Measurements from ENCODE around the gene POU3F1.

POU3F1 gene

DNA sequence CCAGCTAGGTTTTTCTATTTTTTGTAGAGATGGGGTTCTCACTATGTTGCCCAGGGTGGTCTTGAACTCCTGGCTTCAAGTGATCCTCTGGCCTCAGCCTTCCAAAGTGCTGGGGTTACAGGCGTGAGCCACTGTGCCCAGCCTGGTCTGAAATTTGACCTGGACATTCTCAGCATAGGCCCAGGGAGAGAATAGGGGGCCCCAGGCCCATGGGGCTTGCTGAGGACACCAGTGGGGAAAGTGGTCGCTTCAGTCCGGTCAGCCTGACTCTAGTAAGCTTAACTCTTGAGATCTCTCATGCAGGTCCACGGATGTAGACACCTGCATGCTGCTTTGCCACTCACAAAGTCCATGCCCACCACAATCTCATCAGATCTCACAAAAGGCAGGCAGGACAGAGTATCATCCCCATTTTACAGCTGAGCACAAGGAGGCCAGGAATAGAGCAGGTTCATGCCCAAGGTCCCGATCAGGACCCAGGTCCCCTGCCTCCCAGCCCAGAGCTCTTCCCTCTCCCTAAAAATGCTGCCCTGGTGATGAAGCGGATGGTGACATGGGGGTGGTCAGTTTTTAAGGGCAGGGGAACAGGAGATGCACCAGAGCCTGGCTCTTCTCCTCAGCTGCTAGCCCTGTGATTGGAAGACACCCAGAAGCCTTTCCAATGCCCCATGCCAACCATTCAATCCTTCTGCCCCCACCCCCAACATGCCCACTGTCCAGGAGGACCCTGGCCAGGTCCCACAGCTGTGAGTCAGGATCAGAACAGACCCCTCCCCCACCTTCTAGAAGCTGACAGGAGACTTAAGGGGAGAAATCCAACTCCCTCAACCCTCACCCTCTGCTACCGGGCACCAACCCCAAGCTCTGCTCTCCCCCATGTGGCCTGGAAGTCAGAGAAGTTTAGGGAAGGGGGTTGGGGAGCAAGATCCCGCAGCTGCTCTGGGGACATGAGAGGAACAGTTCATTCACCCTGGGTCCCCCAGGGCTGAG is 43.0 kb downstream of the POU3F1 start:
- peak overlapping the region; percentile 75 for H3K4me3 Mint-ChIP-seq
- no peaks in the 10 kb centered on the region for H3K36me3 Mint-ChIP-seq
- CTCF ChIA-PET: interaction anchor here (0.6 to 2.4 kb wide), 2 partner anchors 9 to 13 kb away, joined by 3 to 15 read pairs; partner anchors contain the start of gene SF3A3
- H3K27ac Mint-ChIP-seq: peak overlapping the region; percentile 33
- H3K4me1 Mint-ChIP-seq: peaks cover 42% of the 10 kb centered on the region
- no peak for DNase-seq
- H3K9me3 Mint-ChIP-seq: no peaks in the 10 kb centered on the region
- peaks cover 24% of the 10 kb centered on the region for H3K27me3 Mint-ChIP-seq

DNA sequence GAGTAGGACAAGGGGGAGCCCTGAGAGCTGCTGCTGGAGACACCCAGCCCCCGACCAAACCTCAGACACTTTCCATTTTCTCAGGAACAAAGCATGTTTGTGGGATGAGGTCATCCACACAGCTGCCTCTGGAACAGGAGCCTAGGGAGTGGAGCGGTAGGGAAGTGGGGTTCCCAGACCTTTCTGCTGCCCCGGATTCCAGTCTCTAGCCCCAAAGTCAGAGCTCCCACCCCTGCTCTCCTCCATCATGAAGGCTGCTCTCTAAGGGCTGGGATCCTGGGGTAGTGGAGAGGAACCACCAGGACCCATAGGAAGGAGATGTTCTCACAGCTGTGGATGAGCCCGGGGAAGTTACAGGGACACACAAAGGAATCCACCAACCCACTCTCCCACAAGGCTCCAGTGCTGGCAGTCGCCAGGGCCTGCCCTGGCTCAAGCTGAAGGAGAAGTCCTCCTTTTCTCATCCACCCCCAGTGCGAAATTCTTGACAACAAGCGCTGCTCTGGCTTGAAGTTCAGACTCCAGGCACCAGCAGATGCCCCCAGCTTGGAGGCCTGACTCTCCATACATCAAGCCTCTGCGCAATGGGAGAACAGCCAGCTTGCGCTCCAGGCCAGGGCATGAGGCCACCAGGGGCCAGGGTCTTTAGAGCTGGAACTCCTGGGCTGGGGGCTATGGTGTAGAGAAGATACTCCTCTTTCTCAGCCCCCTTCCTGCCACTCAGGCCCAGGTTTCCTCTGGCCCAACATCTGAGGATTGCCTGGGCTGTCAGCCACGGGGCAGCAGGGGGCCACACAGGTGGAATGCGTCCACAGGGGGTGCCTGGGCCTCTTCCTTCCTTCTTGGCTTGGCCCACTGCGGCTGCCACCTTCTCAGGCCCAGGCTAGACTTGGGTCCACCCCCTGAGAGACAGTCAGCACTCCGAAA is 45.8 kb downstream of the POU3F1 start:
- peaks cover 21% of the 10 kb centered on the region for H3K27me3 Mint-ChIP-seq
- no peak for DNase-seq
- no peaks in the 10 kb centered on the region for H3K9me3 Mint-ChIP-seq
- H3K4me3 Mint-ChIP-seq: no peak overlapping the region
- peaks cover 2% of the 10 kb centered on the region for H3K36me3 Mint-ChIP-seq
- H3K4me1 Mint-ChIP-seq: peaks cover 46% of the 10 kb centered on the region
- peak overlapping the region; percentile 42 for H3K27ac Mint-ChIP-seq
- CTCF ChIA-PET: interaction anchor here (0.8 to 3.4 kb wide), 6 partner anchors 7 to 24 kb away, joined by 4 to 17 read pairs (median 5); partner anchors contain the start of gene SF3A3

DNA sequence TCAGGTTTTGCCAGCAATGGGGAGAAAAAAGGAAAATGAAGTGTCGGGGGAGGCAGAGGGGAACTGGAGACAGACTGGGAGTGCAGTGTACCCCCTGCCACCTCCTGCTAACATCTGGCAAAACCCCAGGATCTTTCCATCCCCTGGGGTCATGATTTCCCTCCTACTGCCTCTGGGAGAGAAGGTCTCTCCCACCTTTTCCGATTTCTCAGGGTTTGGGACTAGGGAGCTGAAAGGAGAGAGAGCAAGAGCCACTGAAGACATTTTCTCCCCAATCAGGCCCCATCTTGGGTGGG is 46.4 kb downstream of the POU3F1 start:
- Mint-ChIP-seq H3K36me3 (peaks cover 2% of the 10 kb centered on the region), H3K27me3 (peaks cover 19% of the 10 kb centered on the region), H3K27ac (no peak overlapping the region), H3K4me3 (no peak overlapping the region), H3K9me3 (no peaks in the 10 kb centered on the region), H3K4me1 (peaks cover 47% of the 10 kb centered on the region)
- no peak for DNase-seq
- CTCF ChIA-PET: interaction anchor here (1.7 to 3.4 kb wide), 3 partner anchors 9 to 19 kb away, joined by 4 to 17 read pairs (median 9); partner anchors contain the start of gene SF3A3

DNA sequence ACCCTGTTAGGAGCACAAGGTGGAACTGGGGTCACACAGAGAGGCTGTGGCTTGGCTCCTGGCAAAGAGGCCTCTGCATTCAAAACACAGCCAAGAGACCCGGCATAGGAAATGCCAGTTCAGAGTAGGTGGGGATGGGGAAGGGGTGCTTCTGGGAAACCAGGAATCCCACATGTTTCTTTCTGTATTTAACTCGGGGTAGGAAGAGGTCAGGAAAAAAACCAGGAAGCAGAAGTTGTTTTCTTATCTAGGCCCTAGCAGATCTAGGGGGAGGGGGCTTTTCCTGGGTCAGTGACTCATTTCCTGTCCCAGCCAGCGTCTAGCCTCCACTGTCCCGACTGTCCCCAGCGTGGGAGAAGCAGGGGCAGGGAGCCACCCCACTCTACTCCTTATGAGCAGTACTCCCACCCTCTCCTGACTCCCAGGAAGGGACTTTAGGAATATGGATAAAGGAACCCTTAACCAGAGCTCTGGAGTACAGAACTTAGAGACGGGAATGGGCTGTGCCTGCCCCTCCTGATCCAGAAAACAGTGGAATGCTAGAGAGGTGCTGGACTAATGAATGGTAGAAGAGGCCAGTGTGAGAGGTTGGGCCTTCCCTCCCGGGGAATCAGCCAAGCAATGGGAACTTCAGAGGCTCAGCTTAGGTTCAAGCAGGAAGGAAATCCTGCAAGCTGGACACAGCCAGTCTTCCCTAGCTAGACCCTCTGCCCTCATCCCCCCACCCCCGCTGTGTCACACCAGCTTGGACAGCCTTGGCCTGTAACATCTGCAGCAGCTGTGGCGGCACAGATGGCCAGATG is 47.0 kb downstream of the POU3F1 start:
- no peak for DNase-seq
- no peaks in the 10 kb centered on the region for H3K9me3 Mint-ChIP-seq
- no peak overlapping the region for H3K4me3 Mint-ChIP-seq
- peaks cover 50% of the 10 kb centered on the region for H3K4me1 Mint-ChIP-seq
- H3K36me3 Mint-ChIP-seq: peaks cover 2% of the 10 kb centered on the region
- H3K27ac Mint-ChIP-seq: peak overlapping the region; percentile 80
- CTCF ChIA-PET: interaction anchor here (1.7 to 3.4 kb wide), 3 partner anchors 9 to 19 kb away, joined by 4 to 17 read pairs (median 9); partner anchors contain the start of gene SF3A3
- peaks cover 16% of the 10 kb centered on the region for H3K27me3 Mint-ChIP-seq

DNA sequence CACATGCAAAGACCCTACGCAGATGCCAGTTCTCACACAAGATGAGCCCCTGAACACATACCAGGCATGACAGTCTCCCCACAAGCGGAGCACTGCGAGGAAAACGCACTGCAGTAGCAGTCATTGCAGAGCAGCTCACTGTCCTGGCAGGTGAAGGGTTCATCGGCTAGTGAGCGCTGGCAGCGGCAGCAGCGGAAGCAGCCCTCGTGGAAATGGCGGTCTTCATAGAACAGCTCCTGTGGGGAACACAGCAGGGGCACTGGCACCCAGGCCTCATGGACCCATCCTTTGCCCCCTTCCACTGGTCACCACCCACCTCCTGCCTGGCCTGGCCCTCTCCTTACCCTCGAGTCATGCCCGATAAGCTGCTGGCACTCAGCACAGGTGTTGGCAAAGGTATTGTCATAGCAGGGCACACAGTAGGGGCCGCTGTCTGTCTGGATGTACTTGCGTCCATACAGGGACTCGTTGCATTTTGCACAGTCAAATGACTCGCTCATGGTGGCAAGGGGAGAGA is 47.6 kb downstream of the POU3F1 start:
- peaks cover 2% of the 10 kb centered on the region for H3K36me3 Mint-ChIP-seq
- H3K4me3 Mint-ChIP-seq: no peak overlapping the region
- peak overlapping the region; percentile 80 for H3K27ac Mint-ChIP-seq
- no peaks in the 10 kb centered on the region for H3K9me3 Mint-ChIP-seq
- H3K4me1 Mint-ChIP-seq: peaks cover 47% of the 10 kb centered on the region
- peaks cover 10% of the 10 kb centered on the region for H3K27me3 Mint-ChIP-seq
- CTCF ChIA-PET: interaction anchor here (1.7 to 3.4 kb wide), 2 partner anchors 10 to 20 kb away, joined by 4 to 17 read pairs; no protein-coding TSS in a partner anchor
- DNase-seq: no peak

DNA sequence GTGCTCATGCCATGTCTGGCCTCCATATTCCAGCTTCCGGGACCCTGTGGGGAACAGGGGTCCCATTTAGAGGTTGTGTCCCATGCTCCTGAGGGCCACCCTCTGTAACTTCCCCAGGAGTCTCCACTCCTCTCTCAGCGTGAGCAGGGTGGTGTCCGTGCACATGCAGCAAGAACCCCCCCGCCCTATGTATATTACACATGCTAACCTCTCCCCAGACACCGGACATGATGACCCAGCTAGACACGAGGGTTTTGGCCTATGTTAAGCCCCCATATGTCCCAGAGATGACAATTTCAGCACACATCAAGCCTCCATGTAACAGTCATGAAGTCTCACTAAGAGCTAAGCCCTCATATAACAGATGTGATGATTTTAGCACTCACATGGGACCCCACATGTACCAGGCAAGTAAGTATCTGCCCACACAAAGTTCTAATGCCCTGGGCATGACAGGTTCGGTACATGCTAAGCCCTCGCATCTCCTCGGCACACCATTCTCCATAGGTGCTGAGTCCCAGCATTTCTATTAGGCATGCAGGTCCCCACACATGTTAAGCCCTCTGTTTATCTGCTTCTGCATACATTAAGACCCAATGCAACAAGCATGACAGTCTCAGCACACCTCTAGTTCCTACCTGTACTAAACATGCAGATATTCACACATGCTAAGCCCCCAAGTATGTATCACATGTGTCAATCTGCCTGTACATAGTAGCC is 48.3 kb downstream of the POU3F1 start:
- DNase-seq: no peak

DNA sequence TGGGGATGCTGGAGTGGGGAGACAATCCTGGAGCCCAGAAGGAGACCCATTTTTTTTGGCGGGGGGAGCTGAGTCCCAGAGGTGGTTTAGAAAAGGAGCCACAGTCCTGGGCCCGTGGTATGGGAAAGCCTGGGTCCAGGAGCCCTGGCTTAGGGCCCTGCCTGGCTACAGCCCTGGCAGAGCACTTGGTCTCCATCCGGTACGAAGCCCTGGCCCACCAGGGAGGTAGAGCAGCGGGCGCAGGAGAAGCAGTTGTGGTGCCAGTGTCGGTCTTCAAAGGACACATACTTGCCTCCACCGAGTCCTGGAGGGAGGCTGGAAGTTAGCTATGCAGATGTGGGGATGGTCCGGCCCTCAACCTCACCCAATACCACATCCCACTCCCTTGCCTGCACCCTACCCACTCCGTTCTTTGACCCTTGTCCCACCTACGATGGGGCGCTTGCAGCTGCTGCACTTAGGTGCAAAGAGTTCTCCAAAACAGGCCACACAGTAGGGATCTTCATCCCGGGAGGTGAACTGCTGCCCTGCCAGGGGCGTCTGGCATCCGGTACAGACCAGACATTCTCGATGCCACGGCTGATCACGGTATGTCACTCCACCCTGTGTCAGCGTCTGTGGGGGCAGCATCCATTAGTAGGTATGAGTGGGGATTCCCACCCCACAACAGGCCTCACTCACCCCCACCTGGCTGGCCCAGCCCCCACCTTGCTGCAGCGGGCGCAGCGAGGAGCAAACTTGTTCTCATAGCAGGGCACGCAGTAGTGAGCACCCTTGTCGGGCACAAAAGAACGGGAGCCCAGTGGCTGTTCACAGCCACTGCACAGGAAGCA is 49.1 kb downstream of the POU3F1 start:
- DNase-seq: no peak
- CTCF ChIA-PET: no interaction called here
- no peaks in the 10 kb centered on the region for H3K9me3 Mint-ChIP-seq
- peaks cover 3% of the 10 kb centered on the region for H3K27me3 Mint-ChIP-seq
- peaks cover 2% of the 10 kb centered on the region for H3K36me3 Mint-ChIP-seq
- H3K27ac Mint-ChIP-seq: no peak overlapping the region
- H3K4me1 Mint-ChIP-seq: peaks cover 39% of the 10 kb centered on the region
- no peak overlapping the region for H3K4me3 Mint-ChIP-seq

More for the DNA sequence above, 48.3 kb downstream of the POU3F1 start:
- peaks cover 40% of the 10 kb centered on the region for H3K4me1 Mint-ChIP-seq
- no peak overlapping the region for H3K4me3 Mint-ChIP-seq
- H3K9me3 Mint-ChIP-seq: no peaks in the 10 kb centered on the region
- H3K36me3 Mint-ChIP-seq: peaks cover 2% of the 10 kb centered on the region
- H3K27ac Mint-ChIP-seq: no peak overlapping the region
- peaks cover 5% of the 10 kb centered on the region for H3K27me3 Mint-ChIP-seq
- CTCF ChIA-PET: interaction anchor here (3.4 kb wide), 1 partner anchor 11 kb away, joined by 17 read pairs; no protein-coding TSS in a partner anchor

DNA sequence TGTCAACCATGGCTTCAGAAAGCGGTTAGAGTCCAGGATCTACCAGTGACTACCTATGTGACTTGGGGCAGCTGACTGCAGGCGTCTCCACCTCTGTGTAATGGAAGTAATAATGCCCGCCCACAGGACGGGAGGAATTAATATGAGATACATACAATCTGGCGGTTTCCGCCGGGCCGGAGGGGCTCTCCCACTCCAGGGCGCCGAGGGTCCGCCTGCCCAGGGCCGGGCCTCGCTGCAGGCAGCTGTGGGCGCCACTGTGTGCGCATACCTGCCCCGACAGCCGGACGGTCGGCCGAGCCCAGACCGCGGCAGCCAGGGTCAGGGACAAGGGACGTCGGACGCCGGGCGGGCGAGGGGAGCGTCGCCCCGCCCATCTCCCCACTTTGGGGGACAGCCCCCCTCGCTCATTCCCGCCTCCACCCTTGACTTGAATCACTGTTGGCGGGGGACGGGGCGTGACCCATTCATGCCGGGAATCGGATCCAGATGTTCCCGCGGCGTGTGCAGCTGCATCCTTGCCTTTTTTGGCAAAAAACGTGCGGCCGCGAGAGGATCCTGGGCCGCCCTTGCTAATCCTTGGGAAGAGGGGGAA is 50.7 kb downstream of the POU3F1 start:
- no peaks in the 10 kb centered on the region for H3K9me3 Mint-ChIP-seq
- peak overlapping the region; percentile 37 for H3K27ac Mint-ChIP-seq
- CTCF ChIA-PET: no interaction called here
- peak; percentile 33 for DNase-seq
- H3K4me3 Mint-ChIP-seq: peak overlapping the region; percentile 41
- peaks cover 3% of the 10 kb centered on the region for H3K27me3 Mint-ChIP-seq
- H3K4me1 Mint-ChIP-seq: peaks cover 39% of the 10 kb centered on the region
- peaks cover 2% of the 10 kb centered on the region for H3K36me3 Mint-ChIP-seq

DNA sequence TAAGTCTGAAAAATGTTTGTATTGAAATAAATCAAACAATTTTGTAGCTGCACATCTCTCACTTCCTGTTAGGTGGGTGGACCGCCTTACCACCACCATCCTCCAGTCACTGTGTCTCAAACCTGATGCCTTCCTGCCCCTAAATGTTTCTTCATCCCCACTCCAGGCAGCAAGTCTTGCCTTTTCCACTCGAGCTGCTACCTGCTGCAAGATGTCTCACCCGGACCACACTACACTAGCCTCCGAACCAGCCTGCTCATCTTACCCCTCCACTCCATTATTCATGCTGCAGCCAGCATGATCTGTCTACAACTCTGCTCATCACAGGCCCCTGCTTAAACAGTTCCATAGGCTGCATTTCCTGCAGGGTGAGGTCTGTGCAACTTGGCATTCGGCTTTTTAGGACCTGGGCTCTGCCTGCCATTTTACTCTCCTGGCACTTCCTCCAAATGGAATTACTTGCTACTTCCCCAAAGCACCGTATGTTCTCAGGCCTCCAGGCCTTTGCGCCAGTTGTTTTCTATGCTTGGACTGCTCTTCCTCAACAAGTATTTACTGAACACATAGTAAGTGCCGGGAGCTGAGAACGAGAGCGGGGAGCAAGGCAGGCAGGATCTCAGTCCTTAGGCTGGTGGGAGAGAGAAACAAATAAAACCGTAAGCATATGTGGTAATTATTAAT is 51.6 kb downstream of the POU3F1 start:
- peak overlapping the region; percentile 85 for H3K27ac Mint-ChIP-seq
- CTCF ChIA-PET: interaction anchor here (1.6 kb wide), 1 partner anchor 19 kb away, joined by 5 read pairs; no protein-coding TSS in a partner anchor

More for the DNA sequence above, 51.6 kb downstream of the POU3F1 start:
- peaks cover 39% of the 10 kb centered on the region for H3K4me1 Mint-ChIP-seq
- no peak for DNase-seq
- H3K27me3 Mint-ChIP-seq: peaks cover 6% of the 10 kb centered on the region
- peak overlapping the region; percentile 55 for H3K4me3 Mint-ChIP-seq
- no peaks in the 10 kb centered on the region for H3K9me3 Mint-ChIP-seq
- peaks cover 2% of the 10 kb centered on the region for H3K36me3 Mint-ChIP-seq

All from activated naive CD4-positive, alpha-beta T cell treated with anti-CD3 and anti-CD28 coated beads, Interleukin-2, amount 10 ng/mL, durations not matched to agents 7 days and 5 days (primary cell).